Measurements from ENCODE around the gene EYA3.
"Not testable (repeated sequence)": the region's sequence is repeated elsewhere in the genome, so short reads cannot be mapped to it uniquely, and the experiment has no call there.

The EYA3 gene

GRCh38 chr1:28027238-28027637 is 61.2 kb downstream of the EYA3 start:
- no peak for DNase-seq

- no peak for DNase-seq
Measured at GRCh38 chr1:28026329-28026728, 62.1 kb downstream of the EYA3 start.

GRCh38 chr1:28021064-28021463 is 67.3 kb downstream of the EYA3 start:
- no peak for DNase-seq

GRCh38 chr1:28010969-28011368 is 77.4 kb downstream of the EYA3 start:
- DNase-seq: no peak

GRCh38 chr1:28003117-28003516 is 85.3 kb downstream of the EYA3 start:
- not testable (repeated sequence) for DNase-seq

GRCh38 chr1:28002600-28002999 is 85.8 kb downstream of the EYA3 start:
- no peak for DNase-seq

- DNase-seq: no peak
Measured at GRCh38 chr1:27999055-27999454, 89.4 kb downstream of the EYA3 start.

GRCh38 chr1:27994526-27994925 is 93.9 kb downstream of the EYA3 start:
- DNase-seq: not testable (repeated sequence)

- DNase-seq: no peak
Measured at GRCh38 chr1:27994060-27994459, 94.3 kb downstream of the EYA3 start.

GRCh38 chr1:27993241-27993640 is 95.2 kb downstream of the EYA3 start:
- DNase-seq: no peak

- DNase-seq: no peak
Measured at GRCh38 chr1:27992276-27992675, 96.1 kb downstream of the EYA3 start.

GRCh38 chr1:27990920-27991537 is 97.4 kb downstream of the EYA3 start:
- no peak for DNase-seq

GRCh38 chr1:27981145-27981544 is 107.3 kb downstream of the EYA3 start:
- DNase-seq: no peak

GRCh38 chr1:27980216-27980845 is 108.1 kb downstream of the EYA3 start:
- no peak for DNase-seq

- no peak for DNase-seq
Measured at GRCh38 chr1:27979859-27980201, 108.6 kb downstream of the EYA3 start.

- no peak for DNase-seq
Measured at GRCh38 chr1:27979151-27979858, 109.1 kb downstream of the EYA3 start.

- no peak for DNase-seq
Measured at GRCh38 chr1:27974417-27974781, 114.0 kb downstream of the EYA3 start.

GRCh38 chr1:27973771-27974416 is 114.5 kb downstream of the EYA3 start:
- DNase-seq: no peak

- no peak for DNase-seq
Measured at GRCh38 chr1:27972141-27972540, 116.3 kb downstream of the EYA3 start.

- peak; percentile 5 for DNase-seq
Measured at GRCh38 chr1:27971674-27972073, 116.7 kb downstream of the EYA3 start.

- no peak for DNase-seq
Measured at GRCh38 chr1:27970401-27970800, 118.0 kb downstream of the EYA3 start.

GRCh38 chr1:27968692-27969091 is 119.7 kb downstream of the EYA3 start:
- DNase-seq: no peak

- no peak for DNase-seq
Measured at GRCh38 chr1:27967884-27968466, 120.4 kb downstream of the EYA3 start.

Data from NCI-H748 treated with DMSO at 0.1 percent for 48 hours (cell line).